ENCODE results near the gene HOXC6.

HOXC6 gene

GRCh38 chr12:53999559-54000115, 28.6 kb upstream of the HOXC6 start:
- H3K4me1 ChIP-seq (ENCODE audit: insufficient read depth, low read length, poor library complexity, severe bottlenecking), result peaks cover 38% of the 10 kb centered on the region
- H3K36me3 ChIP-seq (ENCODE audit: insufficient read depth, low read length), result no peaks in the 10 kb centered on the region
- H3F3A ChIP-seq (ENCODE audit: low read depth), result no peaks in the 10 kb centered on the region
- peaks cover 4% of the 10 kb centered on the region for H4K20me1 ChIP-seq (ENCODE audit: insufficient read depth, low read length, poor library complexity, severe bottlenecking)
- H3K9me3 ChIP-seq (ENCODE audit: insufficient read depth, low read depth, low read length), result no peaks in the 10 kb centered on the region
- TF ChIP-seq, protein P1, sequence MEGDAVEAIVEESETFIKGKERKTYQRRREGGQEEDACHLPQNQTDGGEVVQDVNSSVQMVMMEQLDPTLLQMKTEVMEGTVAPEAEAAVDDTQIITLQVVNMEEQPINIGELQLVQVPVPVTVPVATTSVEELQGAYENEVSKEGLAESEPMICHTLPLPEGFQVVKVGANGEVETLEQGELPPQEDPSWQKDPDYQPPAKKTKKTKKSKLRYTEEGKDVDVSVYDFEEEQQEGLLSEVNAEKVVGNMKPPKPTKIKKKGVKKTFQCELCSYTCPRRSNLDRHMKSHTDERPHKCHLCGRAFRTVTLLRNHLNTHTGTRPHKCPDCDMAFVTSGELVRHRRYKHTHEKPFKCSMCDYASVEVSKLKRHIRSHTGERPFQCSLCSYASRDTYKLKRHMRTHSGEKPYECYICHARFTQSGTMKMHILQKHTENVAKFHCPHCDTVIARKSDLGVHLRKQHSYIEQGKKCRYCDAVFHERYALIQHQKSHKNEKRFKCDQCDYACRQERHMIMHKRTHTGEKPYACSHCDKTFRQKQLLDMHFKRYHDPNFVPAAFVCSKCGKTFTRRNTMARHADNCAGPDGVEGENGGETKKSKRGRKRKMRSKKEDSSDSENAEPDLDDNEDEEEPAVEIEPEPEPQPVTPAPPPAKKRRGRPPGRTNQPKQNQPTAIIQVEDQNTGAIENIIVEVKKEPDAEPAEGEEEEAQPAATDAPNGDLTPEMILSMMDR (conservative IDR thresholded peaks at IDR 0.05; ENCODE audit: low read length), result no peak
- no peak for TF ChIP-seq EZH2phosphoT487 (IDR thresholded peaks at IDR 0.05; ENCODE audit: borderline replicate concordance)
- H3K9me2 ChIP-seq (replicated peaks; ENCODE audit: low read depth, low read length), result no peaks in the 10 kb centered on the region
- no peak overlapping the region for H2AFZ ChIP-seq (ENCODE audit: low read length)
- no peak overlapping the region for H3K9ac ChIP-seq (ENCODE audit: low read depth, low read length, poor library complexity, severe bottlenecking)
- H3K4me2 ChIP-seq (ENCODE audit: low read depth, low read length, poor library complexity, severe bottlenecking), result no peak overlapping the region
- H3K27me3 ChIP-seq (ENCODE audit: insufficient read depth, low read length, poor library complexity, severe bottlenecking), result no peaks in the 10 kb centered on the region
- peaks cover 38% of the 10 kb centered on the region for H3K79me2 ChIP-seq (ENCODE audit: insufficient read depth, low read length)
- no peak overlapping the region for H3K4me3 ChIP-seq (ENCODE audit: low read length, poor library complexity, severe bottlenecking)

GRCh38 chr12:54000116-54001114, 27.8 kb upstream of the HOXC6 start, which contains the start of gene HOXC9:
HOXC9 (plus strand) TSS chr12:54000161; CDS start chr12:54000189, 28 bp downstream.
- Histone ChIP-seq H3K36me3 (ENCODE audit: insufficient read depth, low read length) (no peaks in the 10 kb centered on the region), H3K9me3 (ENCODE audit: insufficient read depth, low read depth, low read length) (no peaks in the 10 kb centered on the region), H3K4me1 (ENCODE audit: insufficient read depth, low read length, poor library complexity, severe bottlenecking) (peaks cover 30% of the 10 kb centered on the region), H3K9me2 (replicated peaks; ENCODE audit: low read depth, low read length) (no peaks in the 10 kb centered on the region), H3K4me2 (ENCODE audit: low read depth, low read length, poor library complexity, severe bottlenecking) (no peak within 1 kb of the TSS), H3K79me2 (ENCODE audit: insufficient read depth, low read length) (peaks cover 31% of the 10 kb centered on the region), H4K20me1 (ENCODE audit: insufficient read depth, low read length, poor library complexity, severe bottlenecking) (peaks cover 4% of the 10 kb centered on the region), H3K27me3 (ENCODE audit: insufficient read depth, low read length, poor library complexity, severe bottlenecking) (no peaks in the 10 kb centered on the region), H3K9ac (ENCODE audit: low read depth, low read length, poor library complexity, severe bottlenecking) (no peak within 1 kb of the TSS), H2AFZ (ENCODE audit: low read length) (no peak within 1 kb of the TSS), H3K4me3 (ENCODE audit: low read length, poor library complexity, severe bottlenecking) (no peak within 1 kb of the TSS), H3F3A (ENCODE audit: low read depth) (no peaks in the 10 kb centered on the region)
- TF ChIP-seq EZH2phosphoT487 (IDR thresholded peaks at IDR 0.05; ENCODE audit: borderline replicate concordance), result no peak
- TF ChIP-seq, protein P1 (conservative IDR thresholded peaks at IDR 0.05; ENCODE audit: low read length), result no peak

DNA sequence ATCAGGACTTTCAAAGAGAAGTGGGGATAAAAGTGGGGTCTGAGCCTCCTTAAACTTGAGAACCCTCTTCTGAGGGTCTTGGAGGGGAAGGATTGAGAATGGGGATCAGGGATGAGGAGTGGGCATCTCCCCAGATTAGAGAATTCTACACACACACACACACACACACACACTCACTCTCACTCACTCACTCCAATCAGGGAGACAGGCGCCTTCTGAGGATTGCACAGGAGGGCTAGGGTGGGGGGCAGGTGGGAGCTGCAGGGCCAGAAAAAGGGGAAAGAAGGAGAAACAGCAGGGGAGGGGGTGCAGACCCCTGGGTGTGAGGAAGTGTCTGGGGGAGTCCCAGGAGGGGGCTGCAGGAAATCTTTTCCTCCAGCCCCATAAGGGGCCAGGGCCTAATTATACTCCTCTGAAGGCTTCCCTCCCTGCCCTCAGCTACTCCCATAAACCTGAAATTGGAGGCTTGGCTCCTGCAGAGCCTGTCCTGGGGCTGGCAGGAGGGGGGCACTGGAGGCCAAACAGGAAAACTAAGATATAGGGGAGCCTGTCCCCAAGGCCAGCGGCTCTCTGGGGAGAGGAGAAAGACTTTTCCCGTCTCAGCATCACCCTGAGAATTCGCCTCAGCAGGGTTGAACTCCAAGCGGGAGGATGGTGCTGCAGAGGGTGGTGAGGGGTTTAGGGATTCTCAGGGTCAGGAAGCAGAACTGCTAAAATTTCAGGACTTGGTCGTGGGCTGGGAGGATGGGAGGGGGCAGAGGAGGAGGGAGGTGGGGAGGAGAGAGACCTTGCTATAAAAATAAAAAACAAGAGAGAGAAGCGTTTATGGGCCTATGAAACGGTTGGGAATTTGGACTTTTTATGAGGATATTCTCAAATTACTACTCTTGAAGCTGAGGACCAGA, 26.7 kb upstream of the HOXC6 start:
- Histone ChIP-seq H3K9me3 (ENCODE audit: insufficient read depth, low read depth, low read length) (no peaks in the 10 kb centered on the region), H3K4me3 (ENCODE audit: low read length, poor library complexity, severe bottlenecking) (no peak overlapping the region), H3K9ac (ENCODE audit: low read depth, low read length, poor library complexity, severe bottlenecking) (no peak overlapping the region), H2AFZ (ENCODE audit: low read length) (no peak overlapping the region), H3K27me3 (ENCODE audit: insufficient read depth, low read length, poor library complexity, severe bottlenecking) (no peaks in the 10 kb centered on the region), H3K9me2 (replicated peaks; ENCODE audit: low read depth, low read length) (no peaks in the 10 kb centered on the region), H4K20me1 (ENCODE audit: insufficient read depth, low read length, poor library complexity, severe bottlenecking) (peaks cover 4% of the 10 kb centered on the region), H3K4me2 (ENCODE audit: low read depth, low read length, poor library complexity, severe bottlenecking) (no peak overlapping the region), H3F3A (ENCODE audit: low read depth) (no peaks in the 10 kb centered on the region), H3K4me1 (ENCODE audit: insufficient read depth, low read length, poor library complexity, severe bottlenecking) (peaks cover 28% of the 10 kb centered on the region), H3K79me2 (ENCODE audit: insufficient read depth, low read length) (peaks cover 20% of the 10 kb centered on the region), H3K36me3 (ENCODE audit: insufficient read depth, low read length) (no peaks in the 10 kb centered on the region)
- TF ChIP-seq EZH2phosphoT487 (IDR thresholded peaks at IDR 0.05; ENCODE audit: borderline replicate concordance), result no peak
- TF ChIP-seq, protein P1 (conservative IDR thresholded peaks at IDR 0.05; ENCODE audit: low read length), result no peak

All from Loucy (cell line).